GF-D8 (cell line): Measurements from ENCODE around the gene CYB561.

Experiments
- DNase-seq: peaks from one replicate; lab custom pipeline; 2025; lab: John Stamatoyannopoulos, UW

CYB561 gene

DNA sequence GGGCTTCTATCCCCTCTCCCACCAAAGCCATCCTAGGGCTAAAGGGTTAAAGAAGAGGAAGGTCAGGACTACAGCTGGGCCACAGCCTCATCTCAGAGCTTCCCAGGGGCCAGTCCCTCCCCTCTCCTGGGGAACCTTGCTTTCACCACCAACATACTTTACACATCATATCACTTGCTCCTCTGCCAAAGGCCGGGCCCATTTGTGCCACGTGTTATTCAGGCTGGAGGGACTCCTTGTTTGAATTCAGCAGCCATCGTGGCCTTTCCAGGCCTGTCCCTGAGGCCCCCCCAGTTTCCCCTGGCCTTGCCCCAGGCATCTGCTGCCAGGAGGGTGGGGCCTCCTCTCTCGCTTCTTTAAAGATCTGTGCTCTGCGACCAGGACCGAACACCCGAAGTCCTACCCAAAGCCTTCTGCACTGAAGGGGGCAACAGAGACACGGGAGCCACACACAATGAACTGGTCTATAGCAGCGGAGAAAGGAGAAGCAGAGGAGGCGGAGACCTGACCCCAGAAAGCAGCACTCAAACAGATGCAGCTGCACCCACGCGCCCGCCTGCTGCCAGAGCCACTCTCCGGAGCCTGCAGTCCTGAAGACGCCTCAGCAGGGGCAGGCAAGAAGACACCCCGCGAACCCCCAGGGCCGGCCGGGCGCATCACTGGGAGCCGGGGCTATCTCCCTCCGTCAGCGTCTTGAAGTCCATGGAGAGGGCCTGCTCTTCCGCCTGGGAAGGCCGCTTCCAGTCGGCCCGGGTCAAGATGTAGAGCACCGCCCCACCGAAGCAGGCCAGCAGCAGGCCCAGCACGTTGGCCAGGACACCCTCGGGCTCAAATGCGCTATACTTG, 12.1 kb downstream of the CYB561 start:
- peak; percentile 44 for DNase-seq

DNA sequence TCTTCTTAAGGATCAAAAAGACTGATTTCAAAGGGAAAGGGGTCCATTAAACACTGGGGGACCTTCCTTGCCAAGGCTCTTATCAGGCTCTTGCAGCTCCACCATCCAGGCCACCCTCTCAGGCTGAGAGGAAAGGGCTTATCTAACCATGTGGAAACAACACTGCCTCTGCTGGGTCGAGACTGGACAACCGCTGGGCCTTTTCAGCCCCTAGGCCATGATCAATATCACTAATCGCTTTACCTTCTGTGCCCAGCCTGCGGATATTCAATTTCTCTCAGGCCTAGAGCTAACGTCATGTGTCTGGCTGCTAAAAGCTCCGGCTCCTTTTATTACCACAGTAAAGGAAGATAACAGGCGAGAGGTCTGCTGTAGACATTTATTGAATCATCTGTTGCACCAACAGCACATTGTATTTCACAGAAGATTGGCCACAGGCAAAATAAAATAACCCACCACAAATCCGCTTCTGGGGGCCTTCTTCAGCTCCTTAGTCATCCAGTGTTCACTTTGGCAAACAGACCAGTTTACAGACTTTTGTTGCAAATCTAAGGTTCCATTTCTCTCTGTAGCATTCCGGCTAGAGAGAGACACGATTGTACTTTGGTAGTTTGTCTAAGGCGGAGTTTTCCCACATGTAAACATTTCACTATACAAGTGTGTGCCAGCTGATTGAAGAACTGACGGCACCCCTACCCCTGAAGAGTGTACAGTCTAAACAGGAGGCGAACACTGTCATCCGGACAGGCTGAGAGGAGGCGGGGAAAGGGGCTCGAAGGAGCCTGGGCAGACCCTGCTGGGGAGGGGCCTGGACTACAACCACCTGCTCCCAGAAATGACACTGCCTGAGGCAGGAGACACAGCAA, 13.9 kb downstream of the CYB561 start:
- no peak for DNase-seq

DNA sequence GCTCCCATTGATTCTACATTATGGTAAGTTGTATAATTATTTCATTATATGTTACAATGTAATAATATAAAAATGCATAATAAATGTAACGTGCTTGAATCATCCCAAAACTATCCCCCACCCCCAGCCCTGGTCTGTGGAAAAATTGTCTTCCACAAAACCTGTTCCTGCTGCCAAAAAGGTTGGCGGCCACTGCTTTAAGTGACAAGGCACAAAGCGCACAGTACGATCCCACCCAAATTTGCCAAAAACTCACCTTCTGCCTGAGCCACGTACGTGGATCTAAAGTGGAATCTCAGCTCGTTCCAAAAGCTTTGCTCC, 14.5 kb downstream of the CYB561 start:
- DNase-seq: no peak

DNA sequence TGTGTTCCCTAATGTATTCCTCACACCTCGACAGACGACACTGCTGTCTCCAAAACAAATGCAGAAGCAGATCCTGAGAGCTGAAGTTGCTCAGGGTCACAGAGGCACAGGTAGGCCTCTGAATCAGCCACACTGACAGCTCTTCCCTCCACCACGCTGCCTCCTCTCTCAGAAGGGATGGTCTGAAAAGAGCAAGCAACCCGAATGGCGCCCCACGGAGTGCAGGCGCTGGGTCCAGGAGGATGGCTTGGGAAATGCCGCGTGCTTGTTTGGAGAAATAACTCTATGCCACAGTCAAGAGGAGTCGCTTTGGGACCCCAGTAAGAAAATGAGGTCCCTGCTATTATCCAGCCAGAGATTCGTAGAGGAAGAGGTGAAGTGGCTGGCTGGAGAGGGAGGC, 15.9 kb downstream of the CYB561 start:
- no peak for DNase-seq

DNA sequence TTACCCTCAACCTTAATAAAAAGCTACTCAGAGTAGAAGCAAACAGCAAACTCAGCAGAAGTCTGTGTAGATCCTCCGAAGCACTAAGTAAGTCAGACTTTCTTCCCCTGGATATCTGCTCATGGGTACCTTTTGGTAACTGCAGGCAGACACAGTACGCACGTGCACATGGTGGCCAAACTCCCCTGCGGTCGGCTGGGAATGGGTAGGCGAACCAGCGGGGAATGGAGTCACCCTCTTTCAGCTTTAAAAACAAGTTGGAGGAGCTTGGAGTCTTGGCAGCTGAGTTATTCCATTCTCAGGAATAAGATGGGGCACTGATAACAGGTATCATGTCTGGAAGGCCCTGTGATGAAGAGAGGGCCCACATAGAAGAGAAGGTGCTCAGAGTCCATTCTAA, 16.3 kb downstream of the CYB561 start:
- DNase-seq: no peak

DNA sequence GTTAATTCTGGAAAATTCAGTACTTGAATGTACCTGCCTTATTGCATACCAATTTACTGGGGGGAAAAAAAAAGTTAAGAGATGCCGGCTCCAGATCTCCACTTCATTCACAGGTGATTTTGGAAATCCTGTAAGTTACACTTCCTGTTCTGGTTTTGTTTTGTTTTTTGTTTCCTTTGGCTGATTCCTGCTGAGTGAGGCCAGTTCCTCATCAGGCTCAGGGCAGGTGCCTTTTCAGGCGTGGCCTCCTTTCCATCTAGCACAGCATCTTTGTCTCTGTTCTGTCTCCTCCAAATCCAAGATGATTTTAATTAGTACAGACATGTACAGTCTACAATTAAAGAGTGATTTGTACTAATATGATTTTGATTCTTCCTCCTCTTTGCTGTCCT, 19.2 kb downstream of the CYB561 start:
- no peak for DNase-seq

DNA sequence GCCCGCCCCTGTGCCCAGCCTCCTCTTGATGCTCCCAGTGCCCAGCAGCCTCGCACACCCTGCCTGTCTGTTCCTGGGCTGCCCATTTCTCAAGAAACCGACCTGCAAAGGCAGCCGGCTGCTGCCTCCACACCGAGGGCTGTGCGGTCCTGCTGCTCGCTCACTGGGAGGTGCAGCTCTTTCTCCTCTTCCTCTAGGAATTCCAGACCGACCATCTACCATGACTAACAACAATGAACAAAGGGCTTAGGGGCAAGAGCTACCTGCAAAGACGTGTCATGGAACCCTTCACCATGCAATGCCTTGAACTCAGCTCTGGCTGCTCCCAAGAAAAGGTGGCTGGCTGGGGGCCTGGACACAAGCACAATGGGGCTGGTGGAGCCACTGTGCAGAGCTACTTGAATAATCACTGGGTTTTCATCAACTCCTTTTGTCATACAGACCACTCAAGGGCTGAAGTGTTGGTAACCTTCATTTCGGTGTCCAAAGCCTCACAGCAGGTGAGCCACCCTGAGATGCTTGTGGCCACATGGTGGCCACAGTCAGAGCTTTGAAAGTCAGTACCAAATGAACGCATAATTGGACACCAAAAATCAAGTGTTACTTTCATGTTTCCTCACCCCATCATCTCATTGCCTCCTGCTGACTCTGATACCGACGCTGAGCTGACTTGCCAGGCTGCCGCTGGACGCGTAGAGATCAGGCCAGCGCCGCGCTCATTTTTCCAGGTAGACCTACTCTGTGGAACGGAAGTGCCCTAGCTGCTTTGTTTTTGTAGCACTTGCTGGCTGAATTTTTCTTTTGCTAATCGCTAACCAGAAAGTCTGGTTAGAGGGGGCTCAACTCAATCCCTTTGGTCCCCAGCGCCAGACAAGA, 19.8 kb downstream of the CYB561 start:
- no peak for DNase-seq

DNA sequence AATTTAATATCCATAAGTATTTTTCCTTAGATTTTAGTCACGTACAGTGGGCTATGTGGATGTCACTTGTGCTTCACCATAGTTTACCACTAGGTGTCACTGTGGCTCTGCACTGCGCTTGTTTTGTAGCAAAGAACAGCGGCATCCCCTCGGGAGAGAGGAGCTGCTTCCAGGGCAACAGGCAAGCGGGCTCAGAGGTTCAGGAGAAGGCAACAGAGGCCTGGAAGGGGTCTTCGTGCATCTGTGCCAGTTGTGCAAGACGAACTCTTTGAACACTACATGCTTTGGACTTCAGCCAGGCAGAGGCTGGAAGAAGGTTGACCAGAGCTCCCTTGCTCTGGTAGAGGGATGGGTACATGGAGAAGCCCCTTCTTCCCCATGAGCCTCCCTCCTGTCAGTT, 20.6 kb downstream of the CYB561 start:
- peak; percentile 27 for DNase-seq

DNA sequence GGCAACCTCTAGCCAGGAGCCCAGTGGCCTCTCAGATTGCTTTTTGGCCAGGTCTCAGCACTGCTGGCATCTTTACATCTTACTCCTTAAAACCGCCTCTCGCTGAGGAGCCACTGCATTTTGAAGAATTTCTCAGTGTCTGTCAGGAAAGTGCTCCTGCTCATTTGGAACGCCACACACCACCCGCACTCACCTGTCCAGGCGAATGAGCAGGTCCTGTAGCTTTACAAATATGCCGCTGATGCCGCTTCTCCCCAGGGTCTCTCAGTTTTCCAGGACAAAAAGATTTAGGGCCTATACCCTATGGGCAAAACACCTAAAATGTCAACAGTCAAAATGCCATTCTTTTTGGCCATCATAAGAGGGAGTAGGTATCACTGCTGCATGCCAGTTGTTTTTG, 22.1 kb downstream of the CYB561 start:
- DNase-seq: no peak

DNA sequence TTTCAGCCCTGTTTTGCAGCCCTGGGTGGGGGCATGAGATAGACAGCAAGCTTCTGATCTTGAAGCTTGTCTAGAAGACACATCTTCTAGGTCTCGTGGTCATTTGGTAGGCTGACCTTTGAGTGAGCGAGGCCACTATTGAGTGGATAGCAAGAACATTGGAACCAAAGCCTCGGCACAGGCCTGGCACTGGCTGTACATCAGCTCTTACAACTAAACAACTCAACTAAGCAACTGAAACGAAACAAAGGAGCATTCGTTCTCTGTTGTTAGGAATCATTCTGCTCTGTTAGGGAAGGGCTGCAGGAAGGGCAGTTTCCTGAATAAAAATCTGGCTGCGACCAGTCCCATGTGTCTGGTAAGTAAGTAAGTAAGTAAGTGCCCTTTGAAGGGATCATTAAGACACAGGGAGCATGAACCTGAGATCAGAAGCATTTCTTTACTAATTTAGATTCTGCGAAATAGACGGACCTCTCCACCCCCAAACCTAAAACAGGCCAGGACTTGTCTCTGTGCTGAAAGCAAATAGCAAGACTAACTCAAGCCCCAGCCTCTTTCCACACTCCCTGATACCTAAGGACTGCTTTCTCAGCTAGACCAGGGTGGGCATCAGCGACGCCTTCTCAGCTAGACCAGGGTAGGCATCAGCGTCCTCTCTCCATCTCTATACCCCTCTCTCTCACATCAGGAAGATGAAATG, 22.7 kb downstream of the CYB561 start:
- no peak for DNase-seq

DNA sequence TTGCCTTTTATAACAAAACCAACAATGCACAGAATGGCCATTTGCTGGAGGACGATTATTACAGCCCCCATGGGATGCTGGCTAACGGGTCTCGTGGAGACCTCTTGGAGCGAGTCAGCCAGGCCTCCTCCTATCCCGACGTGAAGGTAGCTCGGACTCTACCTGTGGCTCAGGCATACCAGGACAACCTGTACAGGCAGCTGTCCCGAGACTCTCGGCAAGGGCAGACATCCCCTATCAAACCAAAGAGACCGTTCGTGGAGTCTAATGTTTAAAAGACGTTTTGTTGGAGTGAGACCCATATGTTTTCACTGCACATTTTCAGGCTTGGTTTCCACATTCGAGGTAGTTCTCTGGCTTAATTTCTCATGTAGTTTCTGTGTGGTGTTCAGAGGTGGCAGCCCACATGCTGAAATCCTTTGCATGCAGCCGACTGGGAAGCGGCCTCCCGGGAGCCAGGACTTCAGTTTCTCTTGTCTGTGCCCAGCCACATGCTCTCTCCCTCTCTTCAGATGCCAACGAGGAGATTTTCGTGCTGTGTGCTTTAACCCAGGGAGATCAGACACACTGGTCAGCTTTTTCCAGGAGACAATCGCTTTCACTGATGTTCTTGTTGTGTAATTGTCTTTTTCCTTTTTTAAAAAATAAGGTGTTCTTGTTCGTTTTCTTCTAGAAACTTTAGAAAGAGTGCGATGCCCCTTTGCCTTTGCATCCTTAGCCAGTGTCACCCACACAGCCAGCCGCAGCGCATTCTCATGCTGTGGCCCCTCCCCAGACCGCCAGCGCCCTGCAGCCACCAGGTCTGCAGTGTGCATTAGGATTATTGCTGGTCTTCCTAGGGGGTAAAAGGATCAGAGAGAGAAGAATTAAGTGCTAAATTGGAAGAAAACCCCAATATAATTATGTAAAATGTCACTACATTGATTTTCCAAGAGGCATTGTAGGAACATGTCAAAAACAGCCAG, 24.1 kb downstream of the CYB561 start:
- DNase-seq: no peak

DNA sequence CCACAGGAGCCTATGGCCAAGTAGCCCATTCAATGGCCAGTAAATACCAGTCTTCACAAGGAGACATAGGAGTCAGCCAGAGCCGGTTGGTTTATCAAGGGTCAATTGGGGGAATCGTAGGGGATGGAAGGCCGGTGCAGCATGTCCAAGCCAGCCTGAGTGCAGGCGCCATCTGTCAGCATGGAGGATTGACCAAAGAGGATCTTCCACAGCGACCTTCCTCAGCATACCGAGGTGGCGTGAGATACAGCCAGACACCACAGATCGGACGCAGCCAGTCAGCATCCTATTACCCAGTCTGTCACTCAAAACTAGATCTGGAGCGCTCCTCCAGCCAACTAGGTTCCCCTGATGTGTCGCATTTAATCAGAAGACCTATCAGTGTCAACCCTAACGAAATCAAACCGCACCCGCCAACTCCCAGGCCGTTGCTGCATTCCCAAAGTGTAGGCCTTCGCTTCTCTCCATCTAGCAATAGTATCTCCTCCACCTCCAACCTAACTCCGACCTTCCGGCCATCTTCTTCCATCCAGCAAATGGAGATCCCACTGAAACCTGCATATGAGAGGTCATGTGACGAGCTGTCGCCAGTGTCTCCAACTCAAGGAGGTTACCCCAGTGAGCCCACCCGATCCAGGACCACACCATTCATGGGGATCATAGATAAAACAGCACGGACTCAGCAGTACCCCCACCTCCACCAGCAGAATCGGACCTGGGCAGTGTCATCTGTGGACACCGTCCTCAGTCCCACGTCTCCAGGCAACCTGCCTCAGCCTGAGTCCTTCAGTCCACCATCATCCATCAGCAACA, 25.0 kb downstream of the CYB561 start:
- DNase-seq: no peak

DNA sequence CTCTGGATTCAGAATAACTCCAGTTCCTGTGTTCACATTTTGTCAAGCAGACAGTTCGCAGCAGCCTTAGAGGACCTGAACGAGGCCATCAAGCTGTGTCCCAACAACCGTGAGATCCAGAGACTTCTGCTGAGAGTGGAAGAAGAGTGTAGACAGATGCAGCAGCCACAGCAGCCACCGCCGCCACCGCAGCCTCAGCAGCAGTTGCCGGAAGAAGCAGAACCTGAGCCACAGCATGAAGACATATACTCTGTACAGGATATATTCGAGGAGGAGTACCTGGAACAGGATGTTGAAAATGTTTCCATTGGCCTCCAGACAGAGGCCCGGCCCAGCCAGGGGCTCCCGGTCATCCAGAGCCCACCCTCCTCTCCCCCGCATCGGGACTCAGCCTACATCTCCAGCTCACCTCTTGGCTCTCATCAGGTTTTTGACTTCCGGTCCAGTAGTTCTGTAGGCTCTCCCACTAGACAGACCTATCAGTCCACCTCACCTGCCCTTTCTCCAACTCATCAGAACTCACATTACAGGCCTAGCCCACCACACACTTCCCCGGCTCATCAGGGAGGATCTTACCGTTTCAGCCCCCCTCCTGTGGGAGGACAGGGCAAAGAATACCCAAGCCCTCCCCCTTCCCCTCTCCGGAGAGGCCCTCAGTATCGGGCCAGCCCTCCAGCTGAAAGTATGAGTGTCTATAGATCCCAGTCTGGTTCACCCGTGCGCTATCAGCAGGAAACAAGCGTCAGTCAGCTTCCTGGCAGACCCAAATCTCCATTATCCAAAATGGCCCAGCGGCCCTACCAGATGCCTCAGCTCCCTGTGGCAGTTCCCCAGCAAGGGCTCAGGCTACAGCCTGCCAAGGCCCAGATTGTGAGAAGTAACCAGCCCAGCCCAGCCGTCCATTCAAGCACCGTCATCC, 25.9 kb downstream of the CYB561 start:
- peak; percentile 21 for DNase-seq

DNA sequence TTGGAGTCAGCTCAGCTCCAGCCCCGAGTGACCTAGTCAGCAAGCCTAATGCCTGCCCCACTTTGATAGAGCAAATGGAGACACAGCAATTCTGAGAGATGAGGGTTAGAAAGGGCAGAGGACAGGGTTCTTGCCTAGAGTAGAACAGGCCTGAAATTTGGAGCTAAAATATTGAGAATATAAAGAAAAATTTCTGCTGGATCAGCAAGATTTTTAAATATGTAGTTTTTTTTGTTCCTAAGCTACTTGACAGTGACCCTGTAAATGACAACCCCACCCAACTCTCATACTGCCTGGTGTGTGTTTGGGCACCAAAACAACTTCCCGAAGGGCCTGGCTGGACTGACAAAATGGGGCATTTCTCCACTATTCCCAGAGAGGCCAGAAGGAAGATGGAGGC, 26.7 kb downstream of the CYB561 start:
- DNase-seq: no peak

DNA sequence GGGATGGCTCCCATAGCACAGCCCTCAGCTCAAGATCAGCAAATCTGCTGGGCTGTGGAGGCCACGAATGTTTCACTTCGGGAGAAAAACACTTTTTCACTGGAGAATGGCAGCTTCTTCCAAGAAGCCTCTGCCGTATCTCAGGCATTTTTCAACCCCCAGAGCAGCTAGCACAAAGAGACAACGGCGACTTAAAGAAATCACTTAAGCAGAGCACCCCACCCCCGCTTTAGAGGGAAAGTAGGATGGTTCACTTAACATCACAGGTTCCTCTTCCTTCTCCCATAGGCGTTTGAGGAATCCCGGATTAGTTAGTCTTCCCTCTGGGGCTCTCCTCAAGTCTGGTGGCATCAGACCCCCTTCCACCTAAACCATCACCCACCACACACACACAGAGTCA, 27.6 kb downstream of the CYB561 start:
- DNase-seq: no peak

DNA sequence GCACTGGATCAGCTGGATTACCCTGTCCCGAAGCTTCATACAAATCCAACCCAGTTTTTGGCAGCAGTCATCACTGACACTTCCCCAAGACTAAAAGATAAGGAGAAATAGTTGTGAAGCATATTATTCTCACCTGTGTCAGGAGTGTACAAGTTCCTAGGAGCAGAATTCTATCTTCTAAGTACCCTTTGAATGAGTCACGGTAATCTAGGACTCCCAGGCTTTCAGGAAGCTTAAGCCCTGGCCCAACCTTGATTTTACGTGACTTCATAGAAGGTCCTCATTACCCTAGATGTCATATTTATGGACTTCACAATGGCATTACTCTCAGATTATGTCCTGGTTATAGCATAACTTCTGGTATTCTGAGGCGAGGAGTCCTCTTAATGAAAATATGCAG, 31.9 kb downstream of the CYB561 start:
- no peak for DNase-seq

DNA sequence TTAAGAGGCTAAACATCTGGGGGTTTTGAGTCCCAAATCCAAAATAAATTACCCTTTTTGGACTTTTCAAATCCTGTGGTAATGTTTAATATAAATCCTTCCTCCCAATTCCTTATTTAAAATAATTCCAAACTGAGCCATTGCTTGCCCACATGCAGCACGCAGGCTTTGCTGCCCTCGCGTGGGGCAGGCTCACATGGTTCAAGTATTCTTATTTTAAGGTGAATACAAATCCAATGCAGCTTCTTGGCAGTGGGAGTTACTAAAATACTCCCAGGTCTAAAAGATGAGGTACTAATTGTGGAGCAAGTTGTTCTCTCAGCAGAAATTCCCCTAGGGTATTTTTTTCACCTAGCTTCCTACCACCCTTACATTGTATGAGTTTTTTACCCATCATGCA, 33.0 kb downstream of the CYB561 start:
- no peak for DNase-seq

DNA sequence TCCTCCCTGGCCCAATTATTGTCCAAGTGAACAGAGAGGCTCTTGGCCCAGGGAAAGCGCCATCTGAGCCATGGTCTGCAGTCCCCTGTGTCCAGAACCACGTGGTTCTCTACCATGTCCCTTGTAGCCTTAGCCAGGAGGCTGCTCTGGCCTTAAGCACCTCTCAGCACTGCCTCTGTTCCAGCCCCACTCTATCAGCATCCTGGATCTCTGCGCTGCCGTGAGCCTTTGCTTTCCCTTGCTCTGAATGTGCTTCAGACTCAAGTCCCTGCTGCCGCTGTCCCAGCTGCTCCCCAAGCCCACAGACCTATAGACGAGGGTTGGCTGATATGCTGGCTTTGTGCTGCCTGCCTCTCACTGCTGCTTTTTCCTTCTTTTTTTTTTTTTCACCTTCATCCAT, 33.9 kb downstream of the CYB561 start:
- no peak for DNase-seq
